A549 (cell line): ENCODE measurements around the gene RPL41.

Experiments
- CHD2 ChIP-seq: fragments of 150-350 bp; IDR thresholded peaks from 2 replicates; pipeline ENCODE4 v1.6.1; 2014; ENCODE audit warnings: low read length; ENCODE audit not compliant: partially characterized antibody
- CTCF ChIP-seq: fragments of >200 bp; sonication (Bioruptor Twin); formaldehyde crosslinking; IDR thresholded peaks from 3 replicates; pipeline ENCODE4 v1.5.1; 2016
- POLR2A ChIP-seq: IDR thresholded peaks from 2 replicates; pipeline ENCODE4 v1.6.1; 2012; ENCODE audit warnings: mild to moderate bottlenecking, low read length
- REST ChIP-seq: fragments of 200-600 bp; sonication (generic); IDR thresholded peaks from 2 replicates; pipeline ENCODE4 v1.6.1; 2016; ENCODE audit warnings: antibody characterized with exemption, mild to moderate bottlenecking, moderate library complexity

GRCh38 chr12:56097738-56098137, 18.7 kb upstream of the RPL41 start:
- TF ChIP-seq POLR2A (no peak), CHD2 (no peak), REST (no peak), CTCF (no peak)
